NCI-H748 treated with DMSO at 0.1 percent for 48 hours (cell line): ENCODE results near the gene NR6A1.

Source experiments
- DNase-seq: peaks from one replicate; lab custom pipeline; 2025; lab: John Stamatoyannopoulos, UW

The NR6A1 gene

GRCh38 chr9:124771021-124771866, at the start of gene NR6A1:
Gene NR6A1 (minus strand): TSS chr9:124771311.
- peak; percentile 97 for DNase-seq

- DNase-seq, result no peak
Observed at GRCh38 chr9:124818431-124819281, 47.5 kb upstream of the NR6A1 start.

DNA sequence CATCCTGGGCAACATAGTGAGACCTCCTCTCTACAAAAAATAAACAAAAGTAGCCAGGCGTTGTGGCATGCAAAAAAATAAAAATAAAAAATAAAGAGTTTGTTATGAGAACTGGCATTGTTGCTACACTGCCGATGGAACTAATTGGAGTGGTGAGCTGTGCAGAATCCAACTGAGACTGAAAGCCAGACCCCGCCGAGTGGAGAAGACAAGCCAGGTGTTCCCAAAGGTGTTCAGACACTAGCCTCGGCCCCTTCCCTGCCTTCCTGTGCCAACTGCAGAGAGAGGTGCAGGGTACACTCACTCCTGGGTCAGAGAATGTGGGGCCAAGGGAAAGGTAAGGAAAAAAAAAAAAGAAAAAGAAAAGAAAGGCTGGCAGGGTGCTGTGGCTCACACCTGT, 44.5 kb upstream of the NR6A1 start:
- no peak for DNase-seq

GRCh38 chr9:124814164-124814535, 43.0 kb upstream of the NR6A1 start:
- no peak for DNase-seq

DNA sequence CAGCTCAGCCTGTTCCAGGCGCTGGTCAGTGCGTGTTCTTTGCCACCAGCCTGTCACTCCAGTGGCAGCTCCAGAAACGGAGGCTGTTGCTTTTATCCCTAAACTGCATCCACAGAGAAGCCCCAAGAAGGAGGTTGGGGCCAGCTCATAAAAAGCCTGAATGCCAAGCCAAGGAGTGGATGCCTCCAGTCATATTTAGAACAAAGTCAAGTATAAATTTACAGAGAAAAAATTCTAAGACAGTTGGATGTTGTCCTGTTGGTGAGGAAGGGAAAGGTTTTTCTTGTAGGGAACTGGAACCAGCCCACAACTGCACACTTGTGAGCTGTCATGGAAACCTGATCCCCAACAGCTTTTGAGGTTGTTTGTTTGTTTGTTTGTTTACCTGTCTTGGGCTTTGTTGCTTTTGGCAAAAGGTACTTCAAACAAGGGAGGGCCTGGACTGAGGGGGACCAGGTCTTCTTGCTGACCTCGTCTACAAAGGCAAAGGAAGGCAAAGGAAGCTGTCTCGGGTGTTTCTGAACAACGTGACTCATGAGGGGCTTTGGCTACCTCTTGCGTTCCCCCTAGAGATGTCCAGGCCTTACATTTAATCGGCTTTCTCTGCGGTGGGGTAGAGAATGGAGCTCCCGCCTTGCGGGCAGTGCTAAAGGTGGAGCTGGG, 42.5 kb upstream of the NR6A1 start:
- DNase-seq, result no peak

DNA sequence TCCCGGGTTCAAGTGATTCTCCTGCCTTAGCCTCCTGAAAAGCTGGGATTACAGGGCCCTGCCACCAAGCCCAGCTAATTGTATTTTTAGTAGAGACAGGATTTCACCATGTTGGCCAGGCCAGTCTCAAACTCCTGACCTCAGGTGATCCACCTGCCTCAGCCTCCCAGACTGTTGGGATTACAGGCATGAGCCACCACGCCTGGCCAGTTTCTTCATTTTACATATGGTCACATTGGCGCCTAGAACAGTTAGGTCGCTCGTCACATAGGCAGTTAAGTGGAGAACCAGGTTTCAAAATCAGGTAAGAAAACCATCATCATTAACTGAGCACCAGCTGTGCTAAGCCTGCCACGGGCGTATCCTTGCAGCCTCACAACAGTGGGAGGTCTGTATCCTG, 41.9 kb upstream of the NR6A1 start:
- DNase-seq, result no peak

GRCh38 chr9:124812441-124812876, 41.3 kb upstream of the NR6A1 start:
- DNase-seq, result no peak

DNA sequence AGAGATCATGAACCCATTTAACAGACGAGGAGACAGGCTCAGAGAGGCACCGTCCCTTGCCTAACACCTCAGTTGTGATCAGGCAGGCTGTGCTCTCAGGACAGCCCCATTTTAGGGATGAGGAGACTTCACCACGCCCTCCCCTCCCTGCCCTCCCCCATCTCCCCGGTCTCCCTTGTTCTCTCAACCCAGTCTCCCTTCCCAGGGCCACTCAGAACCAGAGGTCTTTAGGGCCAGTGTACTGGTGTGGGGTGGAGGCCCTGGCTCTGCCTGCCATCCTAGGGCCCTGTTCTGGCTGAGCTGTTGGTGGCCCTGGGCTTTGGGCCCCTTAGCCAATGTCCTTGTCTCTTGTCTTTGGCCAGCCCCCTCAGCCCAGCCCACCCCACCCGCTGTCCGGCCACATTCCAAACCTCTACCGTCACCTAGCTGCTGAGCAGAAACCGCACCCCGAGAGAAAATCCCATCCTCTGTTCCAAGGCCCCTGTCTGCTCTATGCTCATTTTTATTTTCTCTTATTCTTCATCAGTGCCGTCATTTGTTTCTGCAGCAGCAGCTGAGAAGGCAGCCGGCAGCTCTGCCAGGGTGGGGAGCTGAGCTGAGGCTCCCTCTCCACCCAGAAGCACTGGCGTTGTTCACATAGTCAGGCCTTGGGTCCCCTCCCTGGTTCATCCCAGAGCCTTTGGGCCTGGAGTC, 39.7 kb upstream of the NR6A1 start:
- DNase-seq, result no peak

DNA sequence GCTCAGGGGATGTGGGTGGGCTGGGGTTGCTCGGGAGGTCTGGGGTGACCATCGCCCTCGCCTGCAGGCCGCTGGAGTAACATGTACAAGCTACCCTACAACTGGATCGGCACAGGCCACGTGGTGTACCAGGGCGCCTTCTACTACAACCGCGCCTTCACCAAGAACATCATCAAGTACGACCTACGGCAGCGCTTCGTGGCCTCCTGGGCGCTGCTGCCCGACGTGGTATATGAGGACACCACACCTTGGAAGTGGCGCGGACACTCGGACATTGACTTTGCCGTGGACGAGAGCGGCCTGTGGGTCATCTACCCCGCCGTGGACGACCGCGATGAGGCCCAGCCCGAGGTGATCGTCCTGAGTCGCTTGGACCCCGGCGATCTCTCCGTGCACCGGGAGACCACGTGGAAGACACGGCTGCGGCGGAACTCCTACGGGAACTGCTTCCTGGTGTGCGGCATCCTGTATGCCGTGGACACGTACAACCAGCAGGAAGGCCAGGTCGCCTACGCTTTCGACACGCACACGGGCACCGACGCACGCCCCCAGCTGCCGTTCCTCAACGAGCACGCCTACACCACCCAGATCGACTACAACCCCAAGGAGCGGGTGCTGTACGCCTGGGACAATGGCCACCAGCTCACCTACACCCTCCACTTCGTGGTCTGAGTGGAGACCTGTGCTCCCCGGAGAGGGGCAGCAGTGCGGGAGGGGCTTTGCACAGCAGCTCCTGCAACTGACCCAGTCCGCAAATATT, 38.8 kb upstream of the NR6A1 start:
- DNase-seq, result no peak

DNA sequence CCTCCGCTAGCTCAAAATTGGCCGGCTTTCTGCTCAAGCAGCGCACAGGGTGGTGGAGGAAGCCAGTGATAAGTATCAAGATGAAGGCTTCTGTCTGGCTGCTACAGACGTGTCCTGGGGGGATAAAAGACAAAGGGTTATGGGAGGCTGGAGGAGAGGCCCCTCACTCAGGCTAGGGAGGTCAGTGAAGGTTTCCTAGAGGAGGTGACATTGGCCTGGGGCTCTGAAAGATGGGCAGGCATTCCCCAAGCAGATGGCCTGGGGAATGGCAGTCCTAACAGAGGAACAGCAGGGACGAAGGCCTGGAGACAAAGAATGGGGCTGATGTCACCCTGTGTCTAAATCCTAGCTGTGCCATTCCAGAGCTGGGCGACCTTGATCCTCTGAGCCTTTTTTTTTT, 38.1 kb upstream of the NR6A1 start:
- no peak for DNase-seq

- DNase-seq, result no peak
Observed at GRCh38 chr9:124808246-124808956, 37.3 kb upstream of the NR6A1 start.

GRCh38 chr9:124805186-124805585, 34.1 kb upstream of the NR6A1 start:
- DNase-seq, result no peak

GRCh38 chr9:124803911-124804310, 32.8 kb upstream of the NR6A1 start:
- DNase-seq, result no peak

DNA sequence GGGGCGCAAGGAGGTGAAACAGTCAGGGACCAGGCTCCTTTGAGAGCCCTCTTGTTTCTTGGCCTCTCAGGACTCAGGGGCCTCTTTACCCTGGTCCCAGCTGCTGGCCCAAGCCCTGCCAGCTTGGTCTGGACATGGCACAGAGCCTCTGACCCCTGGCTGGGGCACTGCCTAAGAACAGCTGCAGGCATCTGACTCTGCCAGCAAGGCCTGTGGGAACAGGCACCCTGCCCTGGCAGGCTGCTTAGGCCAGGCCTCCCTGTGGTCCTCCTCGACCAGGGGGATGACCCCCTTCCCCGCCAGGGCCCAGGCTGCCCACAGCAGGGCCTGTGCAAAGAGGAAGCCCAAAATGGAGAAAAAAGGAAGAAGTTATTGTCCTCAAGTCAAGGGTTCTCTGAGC, 31.3 kb upstream of the NR6A1 start:
- DNase-seq, result no peak

DNA sequence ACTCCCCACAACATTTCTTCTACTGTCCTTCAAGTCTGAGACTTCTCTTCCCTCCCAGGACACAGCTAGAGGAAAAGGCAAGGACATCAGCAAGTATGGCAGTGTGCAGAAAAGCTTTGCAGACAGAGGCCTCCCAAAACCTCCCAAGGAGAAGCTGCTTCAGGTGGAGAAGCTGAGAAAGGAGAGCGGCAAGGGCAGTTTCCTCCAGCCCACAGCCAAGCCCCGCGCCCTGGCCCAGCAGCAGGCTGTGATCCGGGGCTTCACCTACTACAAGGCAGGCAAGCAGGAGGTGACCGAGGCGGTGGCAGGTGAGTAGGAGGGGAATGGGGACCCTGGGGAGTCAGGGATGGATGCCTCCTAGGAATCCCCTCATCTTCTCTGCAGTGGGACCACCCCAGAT, 30.2 kb upstream of the NR6A1 start:
- DNase-seq, result no peak

DNA sequence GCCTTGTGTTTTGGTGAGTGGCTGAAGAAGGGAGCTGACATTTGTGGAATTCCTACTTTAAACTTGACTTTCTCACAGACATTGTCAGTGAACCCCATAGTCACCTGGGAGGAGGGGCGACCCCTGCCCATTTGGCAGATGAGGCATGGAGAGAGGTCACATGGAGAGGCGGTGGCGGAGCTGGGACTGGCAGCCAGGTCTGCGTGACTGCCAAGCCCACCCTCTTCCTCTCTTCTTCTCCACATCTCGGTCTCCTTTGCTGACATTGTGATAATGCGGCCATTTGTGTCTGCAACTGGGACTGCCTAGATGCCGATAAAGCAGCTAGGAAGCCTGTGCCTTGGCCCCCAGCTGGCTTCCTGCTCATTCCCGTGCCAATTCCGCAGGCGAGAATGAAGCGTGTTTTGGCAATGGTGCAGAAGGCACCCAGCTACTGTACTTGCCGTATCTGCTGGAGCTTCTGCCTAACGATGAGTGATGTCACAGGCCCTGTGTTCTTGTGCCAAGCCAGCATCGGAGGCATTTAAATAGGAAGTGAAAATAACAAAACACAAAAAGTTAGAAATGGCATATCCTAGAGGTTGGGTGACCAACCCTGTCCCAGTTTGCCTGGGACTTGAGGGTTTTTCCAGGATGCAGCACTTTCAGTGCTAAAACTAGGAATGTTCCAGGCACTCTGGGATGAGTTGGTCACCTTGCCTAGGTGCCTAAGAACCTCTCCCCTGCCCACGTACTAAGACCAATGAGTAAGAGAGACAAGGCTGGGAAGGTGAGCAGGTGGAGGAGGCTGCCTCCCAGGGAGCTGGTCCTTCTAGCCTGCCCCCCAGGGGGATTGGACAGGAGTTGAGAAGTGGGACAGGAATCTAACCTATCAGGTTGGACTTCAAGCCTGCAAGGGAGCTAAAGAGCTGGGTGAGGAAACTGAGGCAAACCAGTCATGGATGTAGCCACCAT, 29.5 kb upstream of the NR6A1 start:
- DNase-seq, result no peak

DNA sequence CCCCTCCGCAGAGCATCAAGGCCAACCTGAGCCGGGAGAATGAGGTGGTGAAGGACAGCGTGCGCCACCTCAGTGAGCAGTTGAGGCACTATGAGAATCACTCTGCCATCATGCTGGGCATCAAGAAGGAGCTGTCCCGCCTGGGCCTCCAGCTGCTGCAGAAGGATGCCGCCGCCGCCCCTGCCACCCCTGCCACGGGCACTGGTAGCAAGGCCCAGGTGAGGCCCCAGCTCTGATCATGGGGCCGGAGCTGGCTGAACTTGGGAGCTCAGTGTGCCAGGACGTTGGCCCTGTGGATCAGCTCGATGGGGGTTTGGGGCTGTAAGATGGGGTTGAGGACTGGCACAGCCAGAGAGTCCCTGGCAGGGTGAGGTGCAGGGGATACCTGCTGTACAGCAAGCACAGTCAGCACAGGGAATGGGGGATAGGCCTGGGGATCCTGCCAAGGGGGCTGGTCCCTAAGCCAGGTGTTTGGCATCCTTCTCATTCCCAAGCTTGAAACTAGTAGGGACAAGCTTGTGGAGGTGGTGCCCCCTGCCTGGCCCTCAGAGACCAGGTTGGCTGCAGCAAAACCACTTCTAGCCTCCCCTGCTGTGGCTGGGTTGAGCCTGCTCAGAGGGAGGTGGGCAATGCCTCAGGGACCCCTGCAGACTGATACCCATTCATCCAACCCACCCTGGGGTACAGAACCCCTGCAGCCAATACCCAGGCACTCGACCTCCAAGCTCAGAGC, 28.3 kb upstream of the NR6A1 start:
- no peak for DNase-seq

- DNase-seq, result no peak
Observed at GRCh38 chr9:124797343-124798103, 26.4 kb upstream of the NR6A1 start.
